Renal cortex interstitium (tissue), 15 donors: ENCODE measurements around the gene HAPLN2. TPM values are rescaled to one million over a fixed set of nuclear protein-coding genes. Genes with fewer than 3 reads are reported as not detected.
"Not testable (repeated sequence)": the region's sequence is repeated elsewhere in the genome, so short reads cannot be mapped to it uniquely, and the experiment has no call there.

Experiments
- DNase-seq, 11 donors: peaks; one replicate each; pipeline ENCODE4 v3.0.0-alpha.2; 2013; ENCODE audit warnings: low read depth in 9 of 11, low spot score in 4 of 11; ENCODE audit errors: extremely low read depth in 1 of 11
- long read RNA-seq, 16 experiments: transcript quantifications; one replicate each; lab custom pipeline, GENCODE V29; 2026
- polyA plus RNA-seq, 3 donors: library from polyadenylated mRNA; unstranded; fragments of 120-200 nt; gene quantifications; one replicate each; pipeline ENCODE4 v1.2.1, GENCODE V29; 2013; ENCODE audit not compliant: insufficient read length in 3 of 3

The HAPLN2 gene
- under 1 TPM; 0.47 to 0.67 (median 0.57) TPM for polyA plus RNA-seq
- long read RNA-seq, donor 1, result 0 reads
- long read RNA-seq, donor 2, result 0 reads
- long read RNA-seq, donor 3, result 0 reads
- long read RNA-seq, donor 4, result 0 reads
- long read RNA-seq, donor 5, result 0 reads
- long read RNA-seq, donor 6, result 0 reads
- long read RNA-seq, donor 7, result 0 reads
- long read RNA-seq, donor 8, result 0 reads
- long read RNA-seq, donor 9, result 0 reads
- long read RNA-seq, donor 10, result 0 reads
- long read RNA-seq, donor 11, result 0 reads
- long read RNA-seq, donor 12, result 0 reads
- long read RNA-seq, donor 13, result 0 reads
- long read RNA-seq, donor 14, result 0 reads
- long read RNA-seq, donor 15, result 0 reads
- long read RNA-seq, donor 16, result 0 reads

DNA sequence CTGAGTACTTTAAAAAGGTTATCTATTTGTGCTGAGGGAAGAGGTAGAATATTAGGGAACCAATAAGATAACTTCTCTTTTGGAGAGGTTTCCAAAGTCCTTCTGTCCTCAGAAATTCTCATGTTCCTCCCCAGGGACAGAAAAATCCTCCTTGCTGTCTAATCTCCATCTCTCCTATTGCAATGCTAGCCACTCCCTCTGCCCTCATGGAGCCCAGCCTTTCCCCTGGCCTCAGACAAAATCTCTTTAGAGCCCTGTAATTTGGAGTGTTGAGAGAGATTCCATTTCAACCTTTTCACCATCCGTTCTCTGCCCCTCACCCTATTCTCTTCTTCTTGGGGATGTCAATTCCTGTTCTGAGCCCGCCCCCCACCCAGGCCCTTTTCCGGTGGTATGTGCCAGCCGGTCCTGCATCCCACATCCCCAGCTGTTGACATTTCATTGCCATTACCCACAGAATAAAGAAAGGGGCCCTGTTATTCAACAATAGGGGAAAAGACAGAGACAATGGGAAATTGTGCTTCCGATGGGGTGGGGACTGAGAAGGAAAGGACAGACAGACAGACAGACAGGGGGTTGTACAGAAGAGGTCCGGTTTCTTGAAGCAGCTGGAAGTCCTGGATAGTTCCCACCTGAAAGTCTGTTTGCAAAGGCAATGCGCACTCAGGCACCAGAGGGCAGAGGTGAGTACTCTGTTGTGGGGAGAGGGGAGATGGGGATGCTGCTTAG lies at the start of gene HAPLN2:
HAPLN2 (plus strand) TSS at position 563 of the 729 bp plus-strand sequence. CDS start 4,076 bp downstream, outside the sequence.
- no peak for DNase-seq

DNA sequence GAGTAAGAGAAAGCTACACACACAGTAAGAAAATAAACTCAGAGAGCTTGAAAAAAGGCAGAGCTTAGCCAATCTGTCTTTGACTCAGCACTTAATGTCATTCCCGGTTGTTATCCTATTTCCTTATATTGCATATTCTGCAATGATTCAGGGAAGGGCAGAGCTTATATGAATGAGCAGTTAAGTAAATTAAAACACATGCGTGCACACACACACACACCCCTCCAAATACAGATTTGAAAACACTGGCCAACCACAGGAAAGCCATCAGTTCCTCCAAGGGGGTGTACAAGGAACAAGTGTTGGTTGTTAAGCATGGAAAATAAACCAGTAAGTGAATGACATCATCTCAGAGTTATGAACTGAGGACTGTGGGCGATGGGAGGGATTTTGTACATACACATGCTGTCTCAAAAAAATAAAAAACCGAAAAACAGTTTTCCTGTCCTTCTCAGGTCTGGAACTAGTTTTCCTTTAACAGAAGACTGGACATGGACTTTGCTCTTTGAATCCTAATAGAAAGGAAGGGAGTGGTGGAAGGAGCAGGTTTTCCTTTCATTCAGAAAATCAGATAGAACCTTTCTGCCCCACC lies 47.9 kb upstream of the HAPLN2 start:
- peak in 2 of 11 donors; percentile 26 to 39 for DNase-seq

- DNase-seq, result peak in 8 of 11 donors; percentile 68 to 81 (median 76)
Measured at GRCh38 chr1:156571919-156572662, 47.1 kb upstream of the HAPLN2 start, which contains the start of gene IQGAP3. Gene IQGAP3, minus strand, starts transcription at chr1:156572565. Its CDS starts 36 bp downstream, at chr1:156572529.

GRCh38 chr1:156572663-156573018 lies 46.6 kb upstream of the HAPLN2 start:
- DNase-seq, result no peak

- DNase-seq, result no peak
Measured at GRCh38 chr1:156574039-156574633, 45.1 kb upstream of the HAPLN2 start.

DNA sequence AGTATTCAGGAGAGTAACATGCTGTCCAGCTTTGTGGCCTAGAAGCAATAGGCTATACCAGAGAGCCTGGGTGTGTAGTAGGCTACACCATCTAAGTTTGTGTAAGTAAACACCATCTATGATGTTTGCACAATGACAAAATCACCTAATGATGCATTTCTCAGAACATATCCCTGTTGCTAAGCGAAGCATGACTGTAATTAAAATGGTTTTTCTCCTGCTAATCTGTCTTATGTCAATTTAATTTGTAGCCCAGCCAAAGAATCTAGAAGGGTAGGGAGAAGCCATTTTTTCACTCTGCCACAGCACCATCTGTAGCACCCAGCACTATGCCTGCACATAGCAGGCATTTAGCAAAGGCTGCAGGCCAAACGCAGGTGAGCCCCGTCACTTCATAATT lies 41.7 kb upstream of the HAPLN2 start:
- no peak for DNase-seq

- peak in 2 of 11 donors; percentile 41 to 65 for DNase-seq
Measured at GRCh38 chr1:156578055-156578454, 41.2 kb upstream of the HAPLN2 start.

GRCh38 chr1:156579472-156579871 lies 39.7 kb upstream of the HAPLN2 start, which contains the start of gene TTC24:
Gene TTC24, plus strand, starts transcription at chr1:156579723. Its CDS starts 1,642 bp downstream, at chr1:156581365.
- no peak for DNase-seq

DNA sequence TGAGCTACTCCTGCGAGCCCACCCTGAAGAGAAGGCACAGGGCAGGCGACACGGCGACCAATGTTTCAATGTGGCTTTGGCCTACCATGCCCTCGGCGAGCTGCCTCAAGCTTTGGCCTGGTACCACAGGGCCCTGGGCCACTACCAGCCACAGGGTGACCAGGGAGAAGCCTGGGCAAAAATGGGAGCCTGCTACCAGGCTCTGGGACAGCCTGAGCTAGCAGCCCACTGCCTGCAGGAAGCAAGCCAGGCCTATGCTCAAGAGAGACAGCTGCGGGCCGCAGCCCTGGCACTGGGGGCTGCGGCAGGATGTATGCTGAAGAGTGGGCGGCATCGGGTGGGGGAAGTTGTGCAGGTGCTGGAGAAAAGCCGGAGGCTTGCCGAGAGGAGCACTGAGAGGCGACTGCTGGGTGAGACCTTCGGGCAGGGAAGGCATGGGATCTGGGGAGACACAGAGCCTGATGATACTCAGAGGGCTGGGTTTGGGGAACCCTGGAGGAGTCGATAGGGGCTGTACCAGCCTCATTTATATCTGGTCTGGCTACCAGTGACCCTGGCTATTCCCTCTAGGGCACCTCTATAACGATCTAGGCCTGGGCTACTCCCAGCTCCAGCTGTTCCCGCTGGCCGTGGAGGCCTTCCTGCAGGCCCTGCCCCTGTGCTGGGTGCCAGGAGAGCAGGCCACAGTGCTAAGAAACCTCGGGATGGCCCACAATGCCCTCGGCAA lies 37.4 kb upstream of the HAPLN2 start:
- DNase-seq, result no peak

- no peak for DNase-seq
Measured at GRCh38 chr1:156582388-156583017, 36.7 kb upstream of the HAPLN2 start.

- peak in 9 of 11 donors; percentile 69 to 84 (median 77) for DNase-seq
Measured at GRCh38 chr1:156583821-156584622, 35.2 kb upstream of the HAPLN2 start.

GRCh38 chr1:156584813-156585212 lies 34.4 kb upstream of the HAPLN2 start:
- no peak for DNase-seq

- DNase-seq, result no peak
Measured at GRCh38 chr1:156586323-156586722, 32.9 kb upstream of the HAPLN2 start.

GRCh38 chr1:156586892-156587477 lies 32.2 kb upstream of the HAPLN2 start:
- no peak for DNase-seq

GRCh38 chr1:156587927-156588326 lies 31.3 kb upstream of the HAPLN2 start:
- not testable (repeated sequence) for DNase-seq

DNA sequence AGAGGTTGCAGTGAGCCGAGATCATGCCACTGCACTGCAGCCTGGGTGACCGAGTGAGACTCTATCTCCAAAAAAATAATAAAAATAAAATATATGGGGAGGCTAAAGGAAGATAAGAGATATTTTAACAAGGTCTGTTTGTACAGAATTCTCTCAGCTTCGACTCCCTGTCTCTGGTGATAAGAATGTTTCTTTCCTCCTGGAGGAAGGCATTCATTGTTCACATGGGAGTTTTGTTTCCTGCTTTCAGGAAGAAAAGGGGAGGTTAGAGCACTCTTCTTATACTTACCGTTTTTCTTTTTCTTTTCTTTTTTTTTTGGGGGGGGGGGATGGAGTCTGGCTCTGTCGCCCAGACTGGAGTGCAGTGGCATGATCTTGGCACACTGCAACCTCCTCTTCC lies 29.7 kb upstream of the HAPLN2 start:
- DNase-seq, result no peak
